GM19397 (cell line): ENCODE results near the gene INPP5F.
A peak's percentile ranks its signal among the peaks of the same experiment; 100 is the strongest.
"Not testable (repeated sequence)": the region's sequence is repeated elsewhere in the genome, so short reads cannot be mapped to it uniquely, and the experiment has no call there.

ENCODE experiments used
- ATAC-seq: cut with Tn5 transposase; IDR thresholded peaks from one replicate; pipeline ENCODE4 v1.9.1; 2021; ENCODE audit warnings: mild to moderate bottlenecking, moderate library complexity; ENCODE audit not compliant: unreplicated experiment

The INPP5F gene

GRCh38 chr10:119859420-119860258 is 133.8 kb downstream of the INPP5F start:
- no peak for ATAC-seq

- no peak for ATAC-seq
Measured at GRCh38 chr10:119860866-119861607, 135.2 kb downstream of the INPP5F start.

- no peak for ATAC-seq
Measured at GRCh38 chr10:119862524-119862923, 136.7 kb downstream of the INPP5F start.

- ATAC-seq, result no peak
Measured at GRCh38 chr10:119863951-119864565, 138.2 kb downstream of the INPP5F start.

GRCh38 chr10:119865699-119866240 is 139.9 kb downstream of the INPP5F start:
- ATAC-seq, result no peak

GRCh38 chr10:119867317-119867716 is 141.5 kb downstream of the INPP5F start:
- no peak for ATAC-seq

GRCh38 chr10:119869398-119869797 is 143.5 kb downstream of the INPP5F start:
- not testable (repeated sequence) for ATAC-seq

GRCh38 chr10:119871881-119872609 is 146.2 kb downstream of the INPP5F start:
- peak; percentile 38 for ATAC-seq

- peak; percentile 30 for ATAC-seq
Measured at GRCh38 chr10:119872610-119872859, 146.7 kb downstream of the INPP5F start, which contains the start of gene MCMBP. Gene MCMBP (minus strand): TSS chr10:119872843. CDS start chr10:119872584, 259 bp downstream.

GRCh38 chr10:119872860-119873681 is 147.2 kb downstream of the INPP5F start:
- ATAC-seq, result peak; percentile 91

- ATAC-seq, result no peak
Measured at GRCh38 chr10:119878524-119878923, 152.7 kb downstream of the INPP5F start.
